GM23338 (cell line): ENCODE data around the gene CGREF1. TPM values are rescaled to one million over a fixed set of nuclear protein-coding genes. Genes with fewer than 3 reads are reported as not detected.

Experiments
- ATAC-seq: fragments of 200-7000 bp; cut with Tn5 transposase; 3 replicates; pipeline ENCODE4 v1.9.1; 2020
- DNase-seq: peaks from one replicate; pipeline ENCODE4 v3.0.0-alpha.2; 2015; ENCODE audit warnings: low spot score
- H2AFZ ChIP-seq: fragments of 200-600 bp; sonication (generic); 2 replicates; pipeline ENCODE4 v1.8.0; 2016; ENCODE audit warnings: antibody characterized with exemption, mild to moderate bottlenecking, moderate library complexity
- H3F3A ChIP-seq: fragments of 200-600 bp; sonication (generic); replicated peaks from 2 replicates; pipeline ENCODE4 v1.8.0; 2017; ENCODE audit warnings: antibody characterized with exemption, mixed run types, low read depth
- H3K27ac ChIP-seq: fragments of 200-600 bp; sonication (generic); 2 replicates; pipeline ENCODE4 v1.6.1; 2016; ENCODE audit warnings: low read depth
- H3K27me3 ChIP-seq: fragments of 200-600 bp; sonication (generic); 2 replicates; pipeline ENCODE4 v1.8.0; 2016; ENCODE audit warnings: mild to moderate bottlenecking, mixed run types, moderate library complexity; ENCODE audit not compliant: insufficient read depth
- H3K36me3 ChIP-seq: fragments of 200-600 bp; sonication (generic); 2 replicates; pipeline ENCODE4 v1.8.0; 2016; ENCODE audit warnings: mild to moderate bottlenecking; ENCODE audit not compliant: insufficient read depth
- H3K4me1 ChIP-seq: fragments of 200-600 bp; sonication (generic); 2 replicates; pipeline ENCODE4 v1.8.0; 2016; ENCODE audit warnings: mild to moderate bottlenecking, moderate library complexity; ENCODE audit not compliant: insufficient read depth
- H3K4me2 ChIP-seq: fragments of 200-600 bp; sonication (generic); 2 replicates; pipeline ENCODE4 v1.7.1; 2017; ENCODE audit warnings: mixed run types
- H3K4me3 ChIP-seq: fragments of 200-600 bp; sonication (generic); 2 replicates; pipeline ENCODE4 v1.6.1; 2016; ENCODE audit warnings: mixed run types
- H3K79me2 ChIP-seq: fragments of 200-600 bp; sonication (generic); replicated peaks from 2 replicates; pipeline ENCODE4 v1.8.0; 2017; ENCODE audit warnings: mild to moderate bottlenecking; ENCODE audit not compliant: insufficient read depth
- H3K9me2 ChIP-seq: fragments of 200-600 bp; sonication (generic); 2 replicates; pipeline ENCODE4 v1.8.0; 2017; ENCODE audit not compliant: insufficient read depth
- H4K20me1 ChIP-seq: fragments of 200-600 bp; sonication (generic); replicated peaks from 2 replicates; pipeline ENCODE4 v1.8.0; 2017; ENCODE audit warnings: mild to moderate bottlenecking; ENCODE audit not compliant: insufficient read depth
- H3K27ac Mint-ChIP-seq: 2 replicates; pipeline ENCODE4 v1.8.0; 2020; ENCODE audit warnings: inconsistent platforms, mild to moderate bottlenecking, moderate library complexity, mixed read lengths
- H3K27me3 Mint-ChIP-seq: 3 replicates; pipeline ENCODE4 v1.8.0; 2022; ENCODE audit warnings: low read depth, mild to moderate bottlenecking, moderate library complexity, mixed read lengths, inconsistent platforms; ENCODE audit not compliant: insufficient read depth, poor library complexity
- H3K36me3 Mint-ChIP-seq: 3 replicates; pipeline ENCODE4 v1.8.0; 2021; ENCODE audit warnings: low read depth, mild to moderate bottlenecking, inconsistent platforms, moderate library complexity, mixed read lengths
- H3K4me1 Mint-ChIP-seq: 3 replicates; pipeline ENCODE4 v1.8.0; 2020; ENCODE audit warnings: mild to moderate bottlenecking, inconsistent platforms, mixed read lengths
- H3K4me3 Mint-ChIP-seq: 3 replicates; pipeline ENCODE4 v1.8.0; 2021; ENCODE audit warnings: moderate library complexity, mild to moderate bottlenecking, inconsistent platforms, mixed read lengths
- H3K9me3 Mint-ChIP-seq: 3 replicates; pipeline ENCODE4 v1.8.0; 2020; ENCODE audit warnings: moderate library complexity, mild to moderate bottlenecking, inconsistent platforms, mixed read lengths
- CREB1 ChIP-seq: fragments of 250-450 bp; sonication (Bioruptor Pico); IDR thresholded peaks from 2 replicates; pipeline ENCODE4 v1.5.0; 2020; ENCODE audit warnings: low read depth, mild to moderate bottlenecking, moderate library complexity
- EZH2 ChIP-seq: fragments of 200-600 bp; sonication (generic); IDR thresholded peaks from one replicate; pipeline ENCODE4 v1.8.0; 2017; ENCODE audit warnings: antibody characterized with exemption, mild to moderate bottlenecking, low read depth; ENCODE audit not compliant: unreplicated experiment
- POLR2AphosphoS5 ChIP-seq: IDR thresholded peaks from 2 replicates; pipeline ENCODE4 v1.6.1; 2016; ENCODE audit warnings: antibody characterized with exemption, low read depth
- ZNF114 ChIP-seq: fragments of 250-450 bp; sonication (Bioruptor Pico); IDR thresholded peaks from 2 replicates; pipeline ENCODE4 v1.5.0; 2020; ENCODE audit warnings: mild to moderate bottlenecking, moderate library complexity
- ZNF331 ChIP-seq: fragments of 250-450 bp; sonication (Bioruptor Pico); IDR thresholded peaks from 2 replicates; pipeline ENCODE4 v1.5.0; 2020; ENCODE audit warnings: low read depth, mild to moderate bottlenecking, moderate library complexity
- polyA plus RNA-seq: library from polyadenylated mRNA; unstranded; fragments of >200 nt; fragmentation: Nextera tagmentation; extraction: Ambion mirVana; gene quantifications from 2 replicates; pipeline ENCODE4 v1.2.1, GENCODE V29; 2016
- total RNA-seq: library from RNA; depleted of rRNA; stranded (reverse); fragments of >200 nt; shearing (Covaris generic); gene quantifications from 2 replicates; pipeline ENCODE4 v1.2.3, GENCODE V29; 2014
- TF ChIP-seq, protein P1 (sequence below): fragments of 250-450 bp; sonication (Bioruptor Pico); IDR thresholded peaks from 2 replicates; pipeline ENCODE4 v1.5.0; 2020; ENCODE audit warnings: mild to moderate bottlenecking, moderate library complexity

The CGREF1 gene
- total and polyA plus RNA-seq, 2 experiments from 2014 or later = 4.1 to 4.5 TPM

DNA sequence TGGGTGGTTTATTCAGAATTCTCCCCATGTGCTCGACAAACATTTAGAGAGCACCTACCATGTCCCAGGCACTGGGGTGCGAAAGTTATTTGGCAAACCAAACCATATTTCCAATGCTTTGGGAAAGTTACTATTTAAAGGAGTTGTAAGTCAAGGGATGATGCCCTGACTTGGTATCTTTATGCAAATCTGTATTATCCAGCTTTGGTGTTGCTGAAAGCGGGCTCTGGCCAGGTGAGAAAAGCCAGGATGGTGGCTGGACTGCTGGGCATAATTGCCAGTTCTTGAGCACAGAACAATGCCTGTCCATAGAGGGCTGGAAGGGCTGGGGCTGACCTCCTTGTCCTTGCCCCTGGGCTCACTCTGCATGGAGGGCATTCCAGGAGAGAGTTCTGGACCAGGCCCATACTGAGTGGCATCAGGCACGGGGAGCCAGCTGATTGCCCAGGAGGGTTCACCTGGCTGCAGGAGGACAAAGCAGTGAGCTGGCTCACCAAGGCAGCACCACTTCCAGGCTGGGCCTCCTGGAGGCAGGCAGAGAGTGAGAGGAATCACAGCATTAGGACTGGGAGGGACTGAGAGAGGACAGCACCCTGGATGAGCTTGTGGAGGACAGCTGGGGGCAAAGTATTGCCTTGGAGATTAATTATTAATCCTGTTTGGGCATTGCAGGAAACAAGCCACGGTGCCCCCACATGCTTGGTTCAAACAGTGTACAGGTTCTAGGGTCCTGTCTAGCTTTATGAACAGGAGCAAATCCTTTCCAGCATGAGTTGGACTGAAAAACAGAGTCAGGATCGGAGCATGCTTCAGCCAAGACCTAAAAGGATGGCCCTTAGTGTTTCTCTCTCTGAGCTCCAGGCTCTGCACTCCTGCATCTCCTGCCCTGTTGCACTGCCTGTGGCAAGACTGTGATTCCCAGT lies 25.2 kb downstream of the CGREF1 start (continued):
- TF ChIP-seq CREB1 (CRISPR knock-in tag) (no peak), ZNF114 (CRISPR knock-in tag) (no peak), POLR2AphosphoS5 (no peak), EZH2 (no peak)
- TF ChIP-seq, protein P1, sequence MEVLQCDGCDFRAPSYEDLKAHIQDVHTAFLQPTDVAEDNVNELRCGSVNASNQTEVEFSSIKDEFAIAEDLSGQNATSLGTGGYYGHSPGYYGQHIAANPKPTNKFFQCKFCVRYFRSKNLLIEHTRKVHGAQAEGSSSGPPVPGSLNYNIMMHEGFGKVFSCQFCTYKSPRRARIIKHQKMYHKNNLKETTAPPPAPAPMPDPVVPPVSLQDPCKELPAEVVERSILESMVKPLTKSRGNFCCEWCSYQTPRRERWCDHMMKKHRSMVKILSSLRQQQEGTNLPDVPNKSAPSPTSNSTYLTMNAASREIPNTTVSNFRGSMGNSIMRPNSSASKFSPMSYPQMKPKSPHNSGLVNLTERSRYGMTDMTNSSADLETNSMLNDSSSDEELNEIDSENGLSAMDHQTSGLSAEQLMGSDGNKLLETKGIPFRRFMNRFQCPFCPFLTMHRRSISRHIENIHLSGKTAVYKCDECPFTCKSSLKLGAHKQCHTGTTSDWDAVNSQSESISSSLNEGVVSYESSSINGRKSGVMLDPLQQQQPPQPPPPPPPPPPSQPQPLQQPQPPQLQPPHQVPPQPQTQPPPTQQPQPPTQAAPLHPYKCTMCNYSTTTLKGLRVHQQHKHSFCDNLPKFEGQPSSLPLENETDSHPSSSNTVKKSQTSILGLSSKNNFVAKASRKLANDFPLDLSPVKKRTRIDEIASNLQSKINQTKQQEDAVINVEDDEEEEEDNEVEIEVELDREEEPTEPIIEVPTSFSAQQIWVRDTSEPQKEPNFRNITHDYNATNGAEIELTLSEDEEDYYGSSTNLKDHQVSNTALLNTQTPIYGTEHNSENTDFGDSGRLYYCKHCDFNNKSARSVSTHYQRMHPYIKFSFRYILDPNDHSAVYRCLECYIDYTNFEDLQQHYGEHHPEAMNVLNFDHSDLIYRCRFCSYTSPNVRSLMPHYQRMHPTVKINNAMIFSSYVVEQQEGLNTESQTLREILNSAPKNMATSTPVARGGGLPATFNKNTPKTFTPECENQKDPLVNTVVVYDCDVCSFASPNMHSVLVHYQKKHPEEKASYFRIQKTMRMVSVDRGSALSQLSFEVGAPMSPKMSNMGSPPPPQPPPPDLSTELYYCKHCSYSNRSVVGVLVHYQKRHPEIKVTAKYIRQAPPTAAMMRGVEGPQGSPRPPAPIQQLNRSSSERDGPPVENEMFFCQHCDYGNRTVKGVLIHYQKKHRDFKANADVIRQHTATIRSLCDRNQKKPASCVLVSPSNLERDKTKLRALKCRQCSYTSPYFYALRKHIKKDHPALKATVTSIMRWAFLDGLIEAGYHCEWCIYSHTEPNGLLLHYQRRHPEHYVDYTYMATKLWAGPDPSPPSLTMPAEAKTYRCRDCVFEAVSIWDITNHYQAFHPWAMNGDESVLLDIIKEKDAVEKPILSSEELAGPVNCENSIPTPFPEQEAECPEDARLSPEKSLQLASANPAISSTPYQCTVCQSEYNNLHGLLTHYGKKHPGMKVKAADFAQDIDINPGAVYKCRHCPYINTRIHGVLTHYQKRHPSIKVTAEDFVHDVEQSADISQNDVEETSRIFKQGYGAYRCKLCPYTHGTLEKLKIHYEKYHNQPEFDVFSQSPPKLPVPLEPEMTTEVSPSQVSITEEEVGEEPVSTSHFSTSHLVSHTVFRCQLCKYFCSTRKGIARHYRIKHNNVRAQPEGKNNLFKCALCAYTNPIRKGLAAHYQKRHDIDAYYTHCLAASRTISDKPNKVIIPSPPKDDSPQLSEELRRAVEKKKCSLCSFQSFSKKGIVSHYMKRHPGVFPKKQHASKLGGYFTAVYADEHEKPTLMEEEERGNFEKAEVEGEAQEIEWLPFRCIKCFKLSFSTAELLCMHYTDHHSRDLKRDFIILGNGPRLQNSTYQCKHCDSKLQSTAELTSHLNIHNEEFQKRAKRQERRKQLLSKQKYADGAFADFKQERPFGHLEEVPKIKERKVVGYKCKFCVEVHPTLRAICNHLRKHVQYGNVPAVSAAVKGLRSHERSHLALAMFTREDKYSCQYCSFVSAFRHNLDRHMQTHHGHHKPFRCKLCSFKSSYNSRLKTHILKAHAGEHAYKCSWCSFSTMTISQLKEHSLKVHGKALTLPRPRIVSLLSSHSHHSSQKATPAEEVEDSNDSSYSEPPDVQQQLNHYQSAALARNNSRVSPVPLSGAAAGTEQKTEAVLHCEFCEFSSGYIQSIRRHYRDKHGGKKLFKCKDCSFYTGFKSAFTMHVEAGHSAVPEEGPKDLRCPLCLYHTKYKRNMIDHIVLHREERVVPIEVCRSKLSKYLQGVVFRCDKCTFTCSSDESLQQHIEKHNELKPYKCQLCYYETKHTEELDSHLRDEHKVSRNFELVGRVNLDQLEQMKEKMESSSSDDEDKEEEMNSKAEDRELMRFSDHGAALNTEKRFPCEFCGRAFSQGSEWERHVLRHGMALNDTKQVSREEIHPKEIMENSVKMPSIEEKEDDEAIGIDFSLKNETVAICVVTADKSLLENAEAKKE (CRISPR knock-in tag) = no peak

DNA sequence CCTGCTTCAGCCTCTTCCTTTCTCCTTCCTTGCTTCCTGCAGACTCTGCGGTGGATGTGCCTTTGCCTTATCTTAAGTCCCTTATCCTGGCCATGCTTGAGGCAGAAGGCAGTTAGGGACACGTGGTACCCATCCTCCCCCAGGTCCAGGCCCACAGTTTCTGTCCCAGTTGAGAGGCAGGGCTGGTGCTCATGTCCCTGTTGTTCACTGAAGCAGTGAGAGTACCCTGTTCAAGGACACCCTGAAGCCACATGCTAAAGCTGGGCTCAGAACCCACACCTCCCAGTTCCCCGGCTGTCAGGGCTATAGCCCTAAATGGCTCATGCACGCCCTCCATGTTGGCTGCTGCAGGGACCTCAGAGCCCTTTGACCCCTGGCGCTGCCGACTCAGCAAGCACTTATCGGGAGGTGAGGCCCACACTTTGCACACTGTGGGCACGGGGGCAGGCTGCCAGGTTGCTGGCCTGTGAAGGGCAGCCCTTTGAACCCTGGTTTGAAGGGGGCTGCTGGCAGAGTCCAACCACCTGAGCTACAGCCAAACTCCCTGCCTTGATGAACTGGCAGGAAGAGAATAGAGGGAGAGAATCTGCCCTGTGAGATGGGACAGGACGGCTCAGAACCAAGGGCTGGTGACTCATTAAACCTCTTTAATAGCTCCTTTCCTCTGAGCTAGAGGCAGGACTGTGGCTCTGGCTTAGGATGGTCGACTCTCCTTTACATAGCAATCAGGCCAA lies 26.1 kb downstream of the CGREF1 start:
- H3K79me2 ChIP-seq = no peaks in the 10 kb centered on the region
- H3F3A ChIP-seq = no peaks in the 10 kb centered on the region
- no peak overlapping the region for H3K4me2 ChIP-seq
- H3K27me3 Mint-ChIP-seq = peaks cover 17% of the 10 kb centered on the region
- no peaks in the 10 kb centered on the region for H3K27me3 ChIP-seq
- no peak overlapping the region for H2AFZ ChIP-seq
- H3K4me3 ChIP-seq = no peak overlapping the region
- no peaks in the 10 kb centered on the region for H3K36me3 ChIP-seq
- no peaks in the 10 kb centered on the region for H3K9me2 ChIP-seq
- H3K27ac Mint-ChIP-seq = no peak overlapping the region
- H4K20me1 ChIP-seq = no peaks in the 10 kb centered on the region; the same call in 1 of the 2 replicates
- DNase-seq = no peak
- H3K4me3 Mint-ChIP-seq = no peak overlapping the region
- H3K9me3 Mint-ChIP-seq = no peaks in the 10 kb centered on the region; the same call in 2 of the 3 replicates
- H3K4me1 ChIP-seq = peaks cover 4% of the 10 kb centered on the region; the same call in 1 of the 2 replicates
- H3K36me3 Mint-ChIP-seq = no peaks in the 10 kb centered on the region; the same call in 2 of the 3 replicates
- no peak overlapping the region for H3K27ac ChIP-seq
- H3K4me1 Mint-ChIP-seq = peaks cover 6% of the 10 kb centered on the region
- ATAC-seq = no peak
- TF ChIP-seq, protein P1 (CRISPR knock-in tag) = no peak
- TF ChIP-seq POLR2AphosphoS5 = no peak
- no peak for TF ChIP-seq ZNF331 (CRISPR knock-in tag)
